HG02943 (cell line): ENCODE measurements around the gene CHST5.
"Not testable (repeated sequence)": the region's sequence is repeated elsewhere in the genome, so short reads cannot be mapped to it uniquely, and the experiment has no call there.

Experiments
- ATAC-seq: cut with Tn5 transposase; IDR thresholded peaks from one replicate; pipeline ENCODE4 v1.9.1; 2021; ENCODE audit warnings: mild to moderate bottlenecking, low read depth, moderate library complexity; ENCODE audit not compliant: unreplicated experiment

Gene CHST5

DNA sequence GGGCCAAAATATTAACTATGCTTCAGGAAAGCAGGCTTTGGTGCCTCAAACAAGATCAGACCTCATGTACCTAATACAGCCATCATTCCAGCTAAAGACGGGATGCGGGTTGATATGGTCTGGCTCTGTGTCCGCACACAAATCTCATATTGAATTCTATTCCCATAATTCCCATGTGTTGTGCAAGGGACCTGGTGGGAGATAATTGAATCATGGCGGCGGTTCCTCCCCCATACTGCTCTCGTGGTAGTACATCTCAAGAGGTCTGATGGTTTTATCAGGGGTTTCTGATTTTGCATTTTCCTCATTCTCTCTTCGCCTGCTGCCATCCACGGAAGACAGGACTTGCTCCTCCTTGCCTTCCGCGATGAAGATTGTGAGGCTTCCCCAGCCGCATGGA, 21.6 kb downstream of the CHST5 start:
- no peak for ATAC-seq

DNA sequence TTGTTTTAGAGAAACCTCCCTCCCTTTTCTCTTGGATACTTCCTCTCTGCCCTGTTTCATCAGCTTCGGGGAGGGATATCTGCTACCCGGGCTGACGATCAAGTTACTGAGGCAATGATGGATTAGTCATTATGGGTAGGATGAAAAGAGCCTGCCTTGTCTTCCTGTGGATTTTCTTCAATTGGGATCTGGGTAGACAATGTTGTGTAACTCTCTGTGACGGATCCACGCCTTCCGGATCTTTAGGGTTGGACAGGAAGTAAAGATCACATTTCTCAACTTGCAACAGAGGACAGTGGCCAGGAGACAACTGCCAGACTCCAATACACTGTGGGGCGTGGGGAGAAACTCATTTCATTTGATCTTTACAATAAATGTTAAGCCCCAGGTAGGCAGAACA, 29.3 kb downstream of the CHST5 start:
- ATAC-seq: no peak

DNA sequence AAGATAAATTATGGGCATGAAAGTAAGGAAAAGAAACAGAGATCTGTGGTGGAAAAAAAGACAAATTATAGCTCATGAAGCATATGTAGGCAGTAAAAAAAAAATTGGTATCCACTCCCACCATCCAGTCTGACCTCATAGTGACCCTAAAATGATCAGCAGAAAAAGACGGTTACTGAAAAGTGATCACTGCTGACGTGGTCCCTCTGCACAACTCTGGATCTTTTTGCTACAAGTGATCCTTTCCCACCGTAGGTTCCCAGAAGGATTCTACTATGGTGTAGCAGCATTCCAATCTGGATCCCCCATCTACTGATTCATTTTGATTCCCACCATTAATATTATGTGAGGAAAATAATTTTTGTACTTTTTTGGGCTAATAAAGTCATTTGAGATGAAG, 29.8 kb downstream of the CHST5 start:
- ATAC-seq: no peak

DNA sequence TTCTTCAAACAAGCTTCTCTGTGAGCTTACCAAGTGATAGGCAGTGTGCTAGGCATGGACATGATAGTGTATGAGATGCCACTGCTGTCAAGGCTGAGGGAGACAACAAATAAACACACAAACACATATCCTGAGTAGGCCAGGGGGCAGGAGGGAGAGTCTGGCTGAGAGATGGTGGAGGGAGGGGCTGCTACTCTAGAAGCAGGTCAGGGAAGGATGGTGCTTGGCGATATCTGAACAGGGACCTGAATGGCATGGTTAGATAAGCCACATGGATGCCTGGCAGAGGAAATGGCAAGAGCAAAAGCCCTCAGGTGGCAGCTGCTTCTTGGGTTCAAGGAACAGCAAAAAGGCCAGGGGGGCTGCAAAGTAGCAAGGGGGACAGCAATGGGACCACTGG, 32.1 kb downstream of the CHST5 start:
- ATAC-seq: no peak

DNA sequence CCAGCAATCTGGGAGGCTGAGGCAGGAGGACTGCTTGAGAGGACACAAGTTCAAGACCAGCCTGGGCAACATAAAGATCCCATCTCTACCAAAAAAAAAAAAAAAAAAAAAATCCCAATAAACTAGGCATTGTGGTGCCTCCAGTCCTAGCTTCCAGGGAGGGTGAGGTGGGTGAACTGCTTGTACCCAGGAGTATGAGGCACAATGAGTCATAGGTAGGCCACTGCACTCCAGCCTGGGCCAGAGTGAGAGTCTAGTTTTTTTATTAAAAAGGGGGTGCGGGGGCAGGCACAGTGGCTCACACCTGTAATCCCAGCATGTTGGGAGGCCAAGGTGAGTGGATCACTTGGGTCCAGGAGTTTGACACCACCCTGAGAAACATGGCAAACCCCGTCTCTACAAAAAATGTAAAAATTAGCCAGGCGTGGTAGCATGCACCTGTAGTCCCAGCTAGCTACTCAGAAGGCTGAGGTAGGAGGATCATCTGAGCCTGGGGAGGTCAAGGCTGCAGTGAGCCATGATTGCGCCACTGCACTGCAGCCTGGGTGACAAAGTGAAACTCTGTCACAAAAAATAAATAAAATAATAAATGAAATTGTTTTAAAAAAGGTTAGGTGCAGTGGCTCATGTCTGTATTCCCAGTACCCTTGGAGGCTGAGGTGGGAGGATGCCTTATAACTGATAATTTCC, 32.8 kb downstream of the CHST5 start:
- ATAC-seq: no peak

DNA sequence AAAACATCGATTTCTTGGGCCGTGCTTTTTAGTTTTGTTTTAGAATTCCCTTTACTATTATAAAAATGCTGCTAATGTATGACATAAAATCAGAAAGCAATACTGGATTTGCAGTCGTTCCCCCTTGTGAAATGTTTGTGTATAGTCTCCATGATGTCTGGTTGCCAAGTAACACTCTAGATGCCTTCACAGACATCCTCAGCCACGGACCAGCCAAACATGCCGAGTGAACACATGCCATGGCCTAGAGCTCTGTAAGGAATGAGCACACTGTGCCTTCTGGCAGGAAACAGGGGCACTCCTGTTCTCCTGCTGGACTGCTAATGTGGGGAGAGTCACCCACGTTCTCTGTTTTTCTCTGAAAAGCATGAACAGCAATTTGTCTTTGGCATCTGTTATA, 34.1 kb downstream of the CHST5 start:
- not testable (repeated sequence) for ATAC-seq

DNA sequence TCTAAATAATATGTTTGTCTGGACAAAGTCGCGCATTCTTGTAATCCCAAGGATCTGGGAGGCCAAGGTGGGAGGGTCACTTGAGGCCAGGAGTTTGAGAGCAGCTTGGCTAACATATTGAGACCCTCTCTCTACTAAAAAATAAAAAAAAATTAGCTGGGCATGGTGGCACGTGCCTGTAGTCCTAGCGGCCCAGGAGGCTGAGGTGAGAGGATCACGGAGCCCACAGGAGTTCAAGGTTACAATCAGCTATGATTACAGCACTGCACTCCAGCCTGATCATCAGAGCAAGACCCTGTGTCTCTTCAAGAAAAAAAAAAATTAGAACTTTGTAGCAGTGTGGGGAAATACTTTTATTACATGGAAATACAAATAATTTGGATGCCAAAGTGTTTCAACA, 34.5 kb downstream of the CHST5 start:
- no peak for ATAC-seq

DNA sequence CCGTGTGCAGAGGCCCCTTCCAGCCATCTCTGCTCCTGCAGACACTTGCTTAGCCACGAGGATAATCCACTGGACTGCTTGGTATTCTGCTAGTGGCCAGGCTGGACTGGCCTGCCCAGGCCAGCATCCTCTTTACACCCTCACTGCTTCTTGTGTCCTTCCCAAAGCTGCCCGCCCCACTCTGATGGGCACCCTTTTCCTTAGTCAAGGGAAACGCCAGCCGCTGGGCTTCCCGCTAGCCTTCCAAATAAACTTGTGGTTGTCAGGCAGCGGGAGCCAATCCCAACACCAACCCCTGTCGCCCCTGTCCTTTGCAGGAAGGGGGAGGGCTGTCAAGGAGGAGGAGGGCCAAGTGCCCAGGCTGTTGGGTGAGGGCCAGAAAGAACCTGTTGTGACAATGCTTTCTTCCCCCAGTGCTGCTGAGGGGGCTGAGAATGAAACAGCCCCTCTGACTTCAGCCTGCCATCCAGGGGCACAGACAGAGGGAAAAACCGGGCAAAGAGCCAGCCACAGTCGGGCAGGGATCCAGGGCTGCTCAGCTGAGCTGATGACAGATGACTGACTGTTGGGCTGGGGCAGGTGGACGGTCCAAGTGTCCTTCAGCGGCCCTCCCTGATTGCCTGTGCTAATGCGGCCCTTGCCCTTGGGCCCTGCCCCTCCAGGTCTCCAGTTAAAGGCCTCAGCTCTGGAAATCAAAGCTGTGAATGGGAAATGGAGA, 37.1 kb downstream of the CHST5 start:
- ATAC-seq: not testable (repeated sequence)

DNA sequence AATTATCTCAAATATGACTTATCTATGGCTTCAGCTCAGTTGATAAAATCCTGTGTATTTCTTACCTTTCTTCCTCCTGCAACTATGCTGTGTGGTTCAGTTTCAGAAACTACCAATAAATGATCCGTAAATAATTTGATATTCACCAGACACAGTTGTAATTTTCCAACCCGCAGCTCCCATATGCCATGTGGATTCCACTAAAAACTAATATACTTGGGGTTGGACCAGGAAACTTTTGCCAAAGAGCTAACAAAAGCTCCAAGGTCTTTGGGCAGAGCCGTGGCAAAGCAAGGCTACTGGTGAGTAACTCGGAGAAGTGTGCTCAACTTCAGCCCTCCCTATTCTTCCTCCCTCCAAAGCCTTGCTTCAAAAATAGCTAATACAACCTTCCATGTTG, 38.4 kb downstream of the CHST5 start:
- no peak for ATAC-seq

DNA sequence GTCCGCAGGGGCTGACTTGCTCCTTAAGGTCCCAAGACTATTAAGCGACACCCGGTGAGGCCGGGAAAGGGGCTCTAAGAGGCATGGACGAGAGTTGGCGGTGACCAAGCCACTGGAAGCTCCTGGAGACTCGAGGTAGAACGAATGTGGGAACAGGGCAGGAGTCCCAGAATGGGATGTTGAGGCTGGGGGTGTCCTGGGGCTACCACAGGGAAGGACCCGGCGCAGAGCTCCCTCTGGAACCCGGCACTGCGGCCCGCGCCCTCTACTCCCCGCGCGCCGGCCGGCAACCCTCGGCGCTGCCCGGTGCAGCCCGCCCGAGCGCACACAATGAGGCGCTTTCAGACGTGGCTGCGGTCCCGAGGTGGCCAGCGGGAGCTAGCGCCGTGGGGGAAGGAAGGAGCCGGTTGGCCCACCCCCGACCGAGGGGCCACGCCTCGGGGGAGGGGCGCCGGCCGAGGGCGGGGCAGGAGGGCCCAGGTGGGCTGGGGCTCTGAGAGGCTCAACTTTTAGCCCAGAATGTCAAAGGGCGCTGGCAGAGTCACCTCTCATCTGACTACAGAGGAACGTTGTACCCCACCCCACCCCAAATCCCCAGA, 40.7 kb downstream of the CHST5 start, which contains the start of gene CHST6:
CHST6 (minus strand) TSS at position 366 of the 599 bp plus-strand sequence. CDS start 15,613 bp downstream, outside the sequence.
- ATAC-seq: no peak

DNA sequence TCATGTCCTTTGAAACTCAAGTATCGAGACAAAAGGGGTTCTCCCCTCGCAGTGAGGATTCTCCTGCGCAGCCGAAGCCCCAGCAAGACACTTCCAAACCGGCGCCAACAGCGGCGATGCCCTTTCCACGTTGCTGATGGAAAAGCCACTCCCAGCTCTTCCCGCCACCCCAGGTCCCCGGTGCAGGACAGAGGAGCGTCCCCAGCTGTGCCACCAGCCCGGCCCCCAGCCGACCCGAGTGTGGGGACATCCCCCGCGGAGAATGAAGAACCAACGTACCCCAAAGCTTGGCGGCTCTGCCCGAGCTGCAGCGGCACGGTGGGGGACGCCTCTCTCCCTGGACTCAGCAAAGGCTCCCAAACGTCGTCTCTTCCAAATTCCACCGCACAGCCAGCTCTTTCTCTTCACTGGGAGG, 41.2 kb downstream of the CHST5 start:
- ATAC-seq: no peak

DNA sequence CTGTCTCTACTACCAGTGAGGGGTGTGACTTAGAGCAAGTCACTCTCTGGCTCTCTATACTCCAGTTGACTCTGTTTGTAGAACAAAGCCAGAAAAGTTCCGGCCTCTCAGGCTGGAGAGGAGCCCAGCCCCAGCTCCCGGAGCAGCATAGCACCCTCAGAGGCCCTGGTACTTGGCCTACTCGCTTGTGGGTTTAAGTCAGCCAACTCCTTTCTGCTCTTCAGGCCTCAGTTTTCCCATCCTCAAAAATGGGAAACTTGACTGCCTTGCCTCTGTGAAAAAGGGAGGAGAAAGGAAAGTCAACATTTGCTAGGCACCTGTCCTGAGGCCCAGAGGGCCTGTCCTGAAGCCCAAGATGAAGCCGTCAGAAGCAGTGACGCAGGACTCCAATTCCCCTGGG, 41.7 kb downstream of the CHST5 start:
- ATAC-seq: no peak

DNA sequence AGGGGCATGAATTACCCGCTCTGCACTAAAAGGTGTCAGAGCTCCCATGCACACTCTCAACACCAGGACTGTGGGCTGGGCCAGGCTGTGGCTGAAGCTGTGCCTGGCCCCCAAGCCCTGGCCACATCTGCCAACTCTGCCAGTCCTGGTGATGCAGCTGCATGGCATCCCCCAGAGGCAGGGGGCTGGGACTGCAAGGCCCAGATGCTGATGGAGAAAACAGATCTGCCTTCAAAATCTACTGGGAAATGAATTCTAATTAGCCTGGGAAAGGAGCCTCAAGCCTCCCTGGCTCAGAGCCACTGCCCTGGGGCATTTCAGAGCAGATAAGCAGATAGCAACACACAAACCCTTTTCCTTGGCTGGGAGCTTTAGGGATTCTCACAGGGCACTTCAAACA, 44.0 kb downstream of the CHST5 start:
- ATAC-seq: no peak

DNA sequence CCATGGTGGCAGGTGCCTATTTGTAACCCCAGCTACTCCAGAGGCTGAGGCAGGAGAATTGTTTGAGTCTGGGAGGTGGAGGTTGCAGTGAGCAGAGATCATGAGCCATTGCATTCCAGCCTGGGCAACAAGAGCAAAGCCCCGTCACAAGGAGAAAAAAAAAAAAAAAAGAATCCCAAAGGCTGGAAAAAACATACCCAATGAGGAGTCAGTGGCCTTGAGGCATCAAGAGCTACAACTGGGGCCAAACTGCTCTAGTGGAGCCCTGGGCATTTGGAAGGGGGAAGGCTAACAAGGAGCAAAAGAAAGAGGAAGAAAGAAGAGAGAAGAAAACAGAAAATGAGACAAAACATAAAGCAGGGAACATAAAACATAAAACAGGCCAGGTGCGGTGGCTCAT, 47.6 kb downstream of the CHST5 start:
- no peak for ATAC-seq

DNA sequence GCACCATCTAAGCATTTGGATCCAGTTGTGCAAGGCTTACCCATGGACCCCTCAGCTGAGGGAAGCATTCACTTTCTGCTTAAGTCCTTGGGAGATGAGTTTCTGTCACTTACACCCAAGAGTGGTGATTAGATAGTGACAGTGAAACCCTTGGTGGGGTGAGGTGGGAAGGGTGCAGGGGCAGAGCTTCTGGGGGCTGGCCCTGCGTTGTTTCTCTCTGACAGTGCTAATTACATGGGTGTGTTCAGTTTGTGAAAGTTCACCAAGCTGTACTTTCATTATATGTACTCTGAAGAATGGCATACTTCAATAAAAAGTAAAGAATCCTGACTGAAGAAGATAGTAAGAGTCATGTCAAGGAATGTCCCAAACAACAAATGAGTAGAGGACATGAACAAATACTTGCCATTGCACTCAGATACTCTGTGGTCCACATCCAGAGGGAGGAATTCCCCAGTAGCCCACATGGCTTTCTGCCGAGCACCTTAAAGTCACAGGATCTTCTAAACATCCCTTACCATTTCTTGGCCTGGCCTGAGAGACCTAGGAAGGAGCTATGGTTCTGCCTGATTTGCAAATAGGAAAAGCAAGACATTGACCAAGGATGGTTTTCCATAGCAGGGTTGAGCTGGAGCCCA, 49.1 kb downstream of the CHST5 start:
- ATAC-seq: no peak

DNA sequence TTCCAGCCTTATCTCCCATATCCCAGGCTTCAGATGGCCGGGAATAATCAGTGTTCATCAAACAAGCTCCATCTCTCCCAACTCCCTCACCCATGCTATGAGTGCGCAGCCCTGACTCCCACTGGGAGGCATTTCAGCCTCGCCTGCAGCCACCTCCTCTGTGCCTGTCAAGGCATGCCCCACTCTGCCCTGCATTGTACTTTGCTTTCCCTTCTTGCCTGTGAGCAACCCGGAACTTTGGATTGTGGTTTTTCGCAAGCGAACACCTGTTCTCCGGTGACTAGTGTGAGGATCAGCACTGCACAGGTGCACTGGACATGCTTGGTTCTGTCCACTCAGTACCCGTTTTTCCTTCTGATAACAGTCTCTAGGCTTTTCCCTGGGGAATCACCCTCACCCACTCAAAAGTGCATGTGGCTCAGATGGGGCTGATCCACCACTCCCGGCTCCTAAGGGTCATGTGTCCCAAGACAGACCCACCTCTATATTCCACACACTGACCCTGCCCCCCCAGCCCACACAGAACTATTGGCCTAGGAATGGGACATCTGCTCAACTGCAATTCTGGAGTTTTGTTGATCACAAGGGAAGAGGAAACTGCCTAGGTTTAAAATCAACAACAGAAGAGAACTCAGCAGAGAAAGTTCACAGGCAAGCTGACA, 49.8 kb downstream of the CHST5 start:
- ATAC-seq: no peak

DNA sequence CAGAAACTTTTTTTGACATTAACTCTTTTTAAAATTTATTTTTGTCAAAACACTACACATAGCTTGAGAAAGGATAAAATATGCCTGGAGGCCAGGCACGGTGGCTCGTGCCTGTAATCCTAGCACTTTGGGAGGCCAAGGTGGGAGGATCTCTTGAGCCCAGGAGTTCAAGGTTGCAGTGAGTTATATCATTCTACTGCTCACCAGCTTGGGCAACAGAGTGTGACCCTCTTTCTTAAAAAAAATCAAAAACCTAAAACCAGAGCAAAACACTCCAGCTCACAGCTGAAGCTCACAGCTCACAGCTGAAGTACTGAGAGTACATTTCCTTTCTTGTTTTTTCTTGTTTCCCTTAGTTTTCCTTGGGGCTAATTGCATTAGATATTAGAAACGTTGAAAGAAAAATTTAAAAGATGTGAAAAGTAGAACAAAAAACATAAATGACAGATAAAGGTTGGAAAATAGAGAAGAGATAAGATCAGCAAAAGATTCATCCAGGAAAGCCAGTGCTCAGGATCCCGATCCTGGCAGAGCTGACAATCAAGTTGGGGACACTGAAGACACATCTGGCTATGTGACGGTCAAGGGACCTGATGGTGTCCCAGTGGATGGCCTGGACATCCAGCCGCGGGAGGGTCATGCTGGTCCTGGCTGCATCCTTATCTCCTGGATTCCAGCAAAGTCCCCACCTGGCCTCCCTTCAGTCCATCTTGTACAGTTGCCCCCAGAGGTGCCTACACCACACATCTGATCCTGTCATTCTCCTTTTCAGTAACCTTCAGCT, 50.5 kb downstream of the CHST5 start:
- ATAC-seq: no peak

DNA sequence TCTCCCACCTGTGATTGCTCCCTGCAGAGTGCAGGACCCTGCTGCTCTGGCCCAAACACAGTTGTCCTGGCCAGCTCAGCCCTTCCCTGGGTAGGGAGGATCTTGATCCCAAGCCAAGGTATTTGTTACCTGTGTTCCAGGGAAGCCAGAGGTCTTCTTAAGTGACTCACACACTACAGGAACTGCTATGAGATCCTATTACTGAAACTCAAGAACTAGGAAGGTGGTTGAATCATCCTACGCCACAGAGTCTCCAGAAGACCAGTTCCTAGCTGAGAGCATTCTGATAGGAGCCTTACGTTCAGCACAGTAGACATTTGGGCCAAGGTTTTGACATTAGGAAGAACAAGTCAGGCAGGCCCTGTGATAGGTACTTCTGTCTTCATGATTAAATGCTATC, 52.7 kb downstream of the CHST5 start:
- ATAC-seq: no peak

DNA sequence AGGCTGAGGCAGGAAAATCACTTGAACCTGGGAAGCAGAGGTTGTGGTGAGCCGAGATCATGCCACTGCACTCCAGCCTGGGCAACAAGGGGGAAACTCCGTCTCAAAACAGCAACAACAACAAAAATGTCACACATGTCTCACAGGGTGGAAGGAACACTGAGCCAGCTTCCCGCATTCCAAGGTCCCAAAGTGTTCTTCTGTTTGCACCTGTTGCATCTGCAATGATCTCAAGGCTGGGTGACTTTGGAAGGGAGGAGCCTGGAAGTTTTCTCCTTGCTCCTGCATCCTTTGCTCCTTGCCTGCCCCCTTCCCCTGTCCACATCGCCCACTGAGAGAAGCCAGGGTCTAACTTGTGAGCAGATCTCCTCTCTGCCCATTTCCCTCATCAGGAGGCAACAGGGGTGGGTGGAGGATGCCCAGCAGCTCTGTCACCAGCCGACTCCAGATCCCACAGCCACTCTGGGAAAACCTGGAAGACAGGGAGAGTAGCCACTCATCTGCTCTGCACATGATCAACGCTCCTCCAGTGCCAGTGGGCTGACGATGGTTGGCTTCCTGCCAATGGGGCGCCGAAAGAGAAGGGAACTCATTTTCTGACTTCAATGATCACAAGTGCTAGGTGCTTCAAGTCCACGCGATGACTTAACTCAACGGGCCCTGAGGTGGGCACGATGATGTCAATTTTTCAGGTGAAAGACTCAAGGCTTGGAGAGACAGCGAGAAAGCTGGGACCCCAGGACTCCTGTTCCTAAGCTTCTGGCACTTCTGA, 53.3 kb downstream of the CHST5 start:
- no peak for ATAC-seq
